Measurements from ENCODE around the gene ATF7IP2. TPM values are rescaled to one million over a fixed set of nuclear protein-coding genes. Genes with fewer than 3 reads are reported as not detected.

Gene ATF7IP2
- total RNA-seq, 2 experiments from 2014 or later: 82.9 to 86.9 TPM

GRCh38 chr16:10368969-10369551, 16.8 kb upstream of the ATF7IP2 start:
- Mint-ChIP-seq H3K4me1 (ENCODE audit: low read depth) (no peaks in the 10 kb centered on the region), H3K27me3 (no peaks in the 10 kb centered on the region), H3K9me3 (peaks cover 5% of the 10 kb centered on the region), H3K4me3 (no peak overlapping the region), H3K36me3 (ENCODE audit: low read depth) (peaks cover 5% of the 10 kb centered on the region), H3K27ac (no peak overlapping the region)
- H3K27me3 ChIP-seq (ENCODE audit: control insufficient read depth in 1 of 2, insufficient read depth in 2 of 2, low read length in 2 of 2): no peaks in the 10 kb centered on the region
- no peak overlapping the region for H3K4me3 ChIP-seq (ENCODE audit: low read length)
- TF ChIP-seq CTCF (IDR thresholded peaks at IDR 0.05): no peak
- CTCF ChIA-PET: no interaction called here
- no peaks in the 10 kb centered on the region for H3K4me1 ChIP-seq (ENCODE audit: insufficient read depth, low read length)
- intact Hi-C loops (cut with DNase I, micrococcal nuclease): loop anchor here in 1 of 2 experiments (5.0 kb wide), 1 partner anchor 52 kb away; no protein-coding TSS in a partner anchor
- ATAC-seq (ENCODE audit: poor library complexity) (no peak), DNase-seq (no peak)
- no peak overlapping the region for H3K27ac ChIP-seq (ENCODE audit: low read depth in 1 of 2, low read length in 2 of 2)
- no peaks in the 10 kb centered on the region for H3K36me3 ChIP-seq (ENCODE audit: insufficient read depth, low read length)
- peaks cover 6 to 7% of the 10 kb centered on the region in 2 experiments for H3K9me3 ChIP-seq (ENCODE audit: control insufficient read depth in 1 of 2, insufficient read depth in 1 of 2, low read length in 2 of 2)
- POLR2A ChIA-PET: no interaction called here

GRCh38 chr16:10370096-10370726, 15.7 kb upstream of the ATF7IP2 start:
- Histone ChIP-seq H3K4me1 (ENCODE audit: insufficient read depth, low read length) (no peaks in the 10 kb centered on the region), H3K4me3 (ENCODE audit: low read length) (no peak overlapping the region), H3K27me3 (ENCODE audit: control insufficient read depth in 1 of 2, insufficient read depth in 2 of 2, low read length in 2 of 2) (no peaks in the 10 kb centered on the region), H3K36me3 (ENCODE audit: insufficient read depth, low read length) (no peaks in the 10 kb centered on the region), H3K9me3 (ENCODE audit: control insufficient read depth in 1 of 2, insufficient read depth in 1 of 2, low read length in 2 of 2) (peaks cover 7 to 11% of the 10 kb centered on the region in 2 experiments), H3K27ac (ENCODE audit: low read depth in 1 of 2, low read length in 2 of 2) (no peak overlapping the region)
- peaks cover 5% of the 10 kb centered on the region for H3K36me3 Mint-ChIP-seq (ENCODE audit: low read depth)
- POLR2A ChIA-PET: no interaction called here
- no peaks in the 10 kb centered on the region for H3K27me3 Mint-ChIP-seq
- no peak overlapping the region for H3K4me3 Mint-ChIP-seq
- CTCF ChIA-PET: no interaction called here
- DNase-seq (no peak), ATAC-seq (ENCODE audit: poor library complexity) (no peak)
- no peaks in the 10 kb centered on the region for H3K4me1 Mint-ChIP-seq (ENCODE audit: low read depth)
- TF ChIP-seq CTCF (IDR thresholded peaks at IDR 0.05): no peak
- intact Hi-C loops (cut with DNase I, micrococcal nuclease): no loop called here
- no peak overlapping the region for H3K27ac Mint-ChIP-seq
- peaks cover 5% of the 10 kb centered on the region for H3K9me3 Mint-ChIP-seq

GRCh38 chr16:10371592-10371991, 14.3 kb upstream of the ATF7IP2 start:
- no peaks in the 10 kb centered on the region for H3K27me3 ChIP-seq (ENCODE audit: control insufficient read depth in 1 of 2, insufficient read depth in 2 of 2, low read length in 2 of 2)
- H3K27ac Mint-ChIP-seq: no peak overlapping the region
- CTCF ChIA-PET: no interaction called here
- no peaks in the 10 kb centered on the region for H3K36me3 ChIP-seq (ENCODE audit: insufficient read depth, low read length)
- no peak overlapping the region for H3K4me3 Mint-ChIP-seq
- DNase-seq (no peak), ATAC-seq (ENCODE audit: poor library complexity) (no peak)
- peaks cover 7 to 11% of the 10 kb centered on the region in 2 experiments for H3K9me3 ChIP-seq (ENCODE audit: control insufficient read depth in 1 of 2, insufficient read depth in 1 of 2, low read length in 2 of 2)
- no peak for TF ChIP-seq CTCF (IDR thresholded peaks at IDR 0.05)
- peaks cover 9% of the 10 kb centered on the region for H3K9me3 Mint-ChIP-seq
- H3K4me1 Mint-ChIP-seq (ENCODE audit: low read depth): no peaks in the 10 kb centered on the region
- no peak overlapping the region for H3K4me3 ChIP-seq (ENCODE audit: low read length)
- POLR2A ChIA-PET: no interaction called here
- H3K27ac ChIP-seq (ENCODE audit: low read depth in 1 of 2, low read length in 2 of 2): no peak overlapping the region
- intact Hi-C loops (cut with DNase I, micrococcal nuclease): no loop called here
- no peaks in the 10 kb centered on the region for H3K27me3 Mint-ChIP-seq
- no peaks in the 10 kb centered on the region for H3K4me1 ChIP-seq (ENCODE audit: insufficient read depth, low read length)
- H3K36me3 Mint-ChIP-seq (ENCODE audit: low read depth): peaks cover 5% of the 10 kb centered on the region
